ENCODE data around the gene MYZAP. TPM values are rescaled to one million over a fixed set of nuclear protein-coding genes. Genes with fewer than 3 reads are reported as not detected.

The MYZAP gene
- total and polyA plus RNA-seq, 4 donors, result 2.4 to 9.3 (median 2.9) TPM

DNA sequence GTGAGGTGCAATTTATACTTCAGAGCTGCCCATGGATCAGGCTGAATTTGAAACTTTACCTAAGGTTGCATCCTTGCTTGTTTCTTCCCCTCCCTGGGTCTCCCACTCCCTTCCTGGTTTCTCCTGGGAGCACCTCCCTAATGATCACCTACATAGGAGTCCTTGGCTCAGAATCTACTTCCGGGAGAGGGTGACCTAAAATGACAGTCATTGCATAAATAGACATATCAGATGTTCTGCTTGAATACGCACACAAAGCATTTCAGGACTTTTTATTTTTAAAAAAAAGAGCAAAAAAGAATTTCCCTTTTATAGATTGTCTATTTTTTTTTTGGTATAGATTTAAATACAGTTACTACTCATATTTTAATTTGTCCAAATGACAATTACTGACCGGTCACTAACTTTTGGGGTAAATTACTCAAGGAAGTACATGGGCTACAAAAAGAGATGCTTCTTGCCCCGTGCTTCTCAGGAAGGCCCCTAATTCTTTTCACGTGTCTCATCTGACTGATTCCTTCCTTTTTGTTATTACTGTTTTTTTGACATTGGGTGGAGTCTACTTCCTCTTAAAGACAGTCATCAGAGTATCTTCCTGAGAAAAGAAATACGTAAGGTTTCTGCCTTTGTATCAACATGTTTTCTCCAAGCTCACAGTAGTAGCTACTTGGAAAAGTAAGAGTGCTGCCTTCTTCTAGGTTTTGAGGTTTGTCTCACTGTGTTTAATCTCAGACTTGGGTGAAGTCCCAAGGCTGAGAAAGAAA is 4.9 kb upstream of the MYZAP start:
- Histone ChIP-seq H3K4me3 (ENCODE audit: low read depth, low read length) (no peak overlapping the region), H3K36me3 (ENCODE audit: control insufficient read depth, insufficient read depth, low read length) (no peaks in the 10 kb centered on the region), H3K9me3 (ENCODE audit: control insufficient read depth, insufficient read depth, low read length) (no peaks in the 10 kb centered on the region), H3K27ac (ENCODE audit: low read depth, low read length) (no peak overlapping the region), H3K27me3 (ENCODE audit: control insufficient read depth, insufficient read depth, low read length) (peaks cover 10% of the 10 kb centered on the region), H3K4me1 (ENCODE audit: control insufficient read depth, insufficient read depth, low read length) (peaks cover 9% of the 10 kb centered on the region)
- no peak for DNase-seq (ENCODE audit: low read depth in 4 of 6, low spot score in 6 of 6)
- WGBS (ENCODE audit: insufficient coverage), result no CpG with 5 or more reads among the region's 6 CpGs

DNA sequence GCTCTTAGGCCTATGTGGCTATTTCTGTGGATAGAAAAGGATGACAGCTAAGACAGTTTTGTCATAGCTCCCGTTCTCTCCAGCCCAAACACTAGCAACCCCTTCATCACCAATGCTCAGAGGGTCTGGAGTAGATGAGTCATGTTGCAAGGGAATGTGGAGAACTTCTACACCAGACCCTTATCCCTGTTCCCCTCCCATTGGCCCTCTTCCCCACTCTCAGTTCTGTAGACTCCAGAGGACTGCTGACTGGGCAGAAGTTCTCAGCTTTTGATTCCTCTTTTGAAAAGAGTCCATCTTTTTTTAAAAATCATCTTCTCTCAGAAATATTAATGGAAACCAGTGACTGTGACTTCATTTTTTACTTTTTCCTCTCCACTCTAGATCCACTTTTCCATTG is 2.4 kb upstream of the MYZAP start:
- H3K36me3 ChIP-seq (ENCODE audit: control insufficient read depth, insufficient read depth, low read length), result no peaks in the 10 kb centered on the region
- peak overlapping the region; percentile 33 for H3K27ac ChIP-seq (ENCODE audit: low read depth, low read length)
- no CpG with 5 or more reads among the region's 1 CpG for WGBS (ENCODE audit: insufficient coverage)
- peaks cover 14% of the 10 kb centered on the region for H3K4me1 ChIP-seq (ENCODE audit: control insufficient read depth, insufficient read depth, low read length)
- DNase-seq (ENCODE audit: low read depth in 4 of 6, low spot score in 6 of 6), result no peak
- H3K4me3 ChIP-seq (ENCODE audit: low read depth, low read length), result no peak overlapping the region
- H3K27me3 ChIP-seq (ENCODE audit: control insufficient read depth, insufficient read depth, low read length), result peaks cover 17% of the 10 kb centered on the region
- no peaks in the 10 kb centered on the region for H3K9me3 ChIP-seq (ENCODE audit: control insufficient read depth, insufficient read depth, low read length)

DNA sequence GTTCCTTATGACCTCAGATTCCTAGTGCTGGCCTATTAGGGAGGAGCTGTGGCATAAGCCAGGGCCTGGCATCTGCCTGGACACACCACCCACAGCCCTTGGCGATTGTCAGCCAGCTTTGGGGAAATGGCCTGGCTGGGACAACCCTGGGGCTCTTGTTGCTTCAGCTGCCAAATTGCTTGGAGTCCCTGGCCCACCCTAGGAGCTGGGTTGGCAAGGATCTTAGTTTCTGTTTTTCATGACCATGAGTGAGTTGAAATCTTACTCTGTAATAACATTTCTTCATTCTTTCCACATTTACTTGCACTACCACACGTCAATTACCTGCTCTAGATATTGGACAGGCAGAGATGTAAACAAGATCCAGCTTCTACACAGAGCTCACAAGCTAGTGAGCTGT is 1.9 kb upstream of the MYZAP start:
- H3K27ac ChIP-seq (ENCODE audit: low read depth, low read length), result peak overlapping the region; percentile 33
- no peak overlapping the region for H3K4me3 ChIP-seq (ENCODE audit: low read depth, low read length)
- no peaks in the 10 kb centered on the region for H3K9me3 ChIP-seq (ENCODE audit: control insufficient read depth, insufficient read depth, low read length)
- H3K27me3 ChIP-seq (ENCODE audit: control insufficient read depth, insufficient read depth, low read length), result peaks cover 17% of the 10 kb centered on the region
- DNase-seq (ENCODE audit: low read depth in 4 of 6, low spot score in 6 of 6), result peak in 1 of 6 donors; percentile 56
- H3K4me1 ChIP-seq (ENCODE audit: control insufficient read depth, insufficient read depth, low read length), result peaks cover 14% of the 10 kb centered on the region
- no CpG with 5 or more reads among the region's 2 CpGs for WGBS (ENCODE audit: insufficient coverage)
- H3K36me3 ChIP-seq (ENCODE audit: control insufficient read depth, insufficient read depth, low read length), result no peaks in the 10 kb centered on the region

DNA sequence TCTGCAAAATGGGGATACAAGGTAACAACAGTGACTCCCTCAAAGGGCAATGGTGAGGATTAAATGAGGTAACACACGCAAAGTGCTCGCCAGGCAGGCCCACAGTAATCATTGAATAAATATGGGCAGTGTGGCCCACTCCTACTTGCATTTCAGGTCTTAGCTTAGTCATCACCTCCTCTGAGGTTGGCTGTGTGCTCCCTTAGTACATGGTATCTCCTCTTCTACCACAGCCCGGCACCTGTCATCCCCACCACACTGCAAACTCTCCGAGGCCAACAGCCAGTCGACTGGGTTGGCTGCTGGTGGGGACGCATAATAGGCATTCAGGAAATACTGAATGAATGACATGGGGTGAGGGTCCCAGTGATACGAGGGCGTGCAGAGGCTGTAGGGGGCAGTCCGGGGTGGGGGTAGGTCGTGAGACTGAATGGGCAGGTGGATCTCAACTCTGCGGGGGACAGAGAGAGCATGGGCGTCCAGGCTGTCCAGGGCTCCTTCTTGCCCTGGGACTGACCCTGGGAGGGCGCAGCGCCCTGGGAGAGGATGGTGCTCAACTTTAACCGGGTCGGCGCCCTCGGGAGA is 375 bp upstream of the MYZAP start:
- no peak for DNase-seq (ENCODE audit: low read depth in 4 of 6, low spot score in 6 of 6)
- H3K4me1 ChIP-seq (ENCODE audit: control insufficient read depth, insufficient read depth, low read length), result peaks cover 14% of the 10 kb centered on the region
- H3K36me3 ChIP-seq (ENCODE audit: control insufficient read depth, insufficient read depth, low read length), result no peaks in the 10 kb centered on the region
- peak overlapping the region; percentile 9 for H3K4me3 ChIP-seq (ENCODE audit: low read depth, low read length)
- H3K27me3 ChIP-seq (ENCODE audit: control insufficient read depth, insufficient read depth, low read length), result peaks cover 17% of the 10 kb centered on the region
- 22% methylated on average over 17 of the region's 18 CpGs for WGBS (ENCODE audit: insufficient coverage)
- H3K9me3 ChIP-seq (ENCODE audit: control insufficient read depth, insufficient read depth, low read length), result no peaks in the 10 kb centered on the region
- no peak overlapping the region for H3K27ac ChIP-seq (ENCODE audit: low read depth, low read length)

DNA sequence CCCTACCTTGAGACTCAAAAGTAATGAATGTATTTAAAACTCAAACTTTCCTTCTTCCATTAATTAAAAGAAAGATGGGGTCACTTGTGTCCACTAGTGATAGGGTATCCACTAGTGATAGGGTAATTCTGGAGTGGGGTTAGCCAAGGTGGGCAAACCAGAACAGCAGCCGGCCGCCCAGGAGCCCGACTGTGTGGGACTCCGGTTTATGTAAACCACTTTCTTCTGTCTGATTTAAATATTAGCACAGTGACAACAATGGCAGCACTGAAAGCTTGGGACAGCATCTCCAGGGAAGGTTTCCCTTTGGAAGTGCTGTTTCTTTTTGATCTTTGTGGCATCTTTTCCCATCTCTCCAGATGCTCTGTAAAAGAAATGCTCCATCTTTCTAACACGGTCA is 722 bp downstream of the MYZAP start:
- Histone ChIP-seq H3K27ac (ENCODE audit: low read depth, low read length) (no peak overlapping the region), H3K36me3 (ENCODE audit: control insufficient read depth, insufficient read depth, low read length) (no peaks in the 10 kb centered on the region), H3K4me3 (ENCODE audit: low read depth, low read length) (peak overlapping the region; percentile 28), H3K9me3 (ENCODE audit: control insufficient read depth, insufficient read depth, low read length) (no peaks in the 10 kb centered on the region), H3K4me1 (ENCODE audit: control insufficient read depth, insufficient read depth, low read length) (peaks cover 14% of the 10 kb centered on the region), H3K27me3 (ENCODE audit: control insufficient read depth, insufficient read depth, low read length) (peaks cover 17% of the 10 kb centered on the region)
- WGBS (ENCODE audit: insufficient coverage), result 90% methylated on average over 2 of the region's 5 CpGs
- no peak for DNase-seq (ENCODE audit: low read depth in 4 of 6, low spot score in 6 of 6)

DNA sequence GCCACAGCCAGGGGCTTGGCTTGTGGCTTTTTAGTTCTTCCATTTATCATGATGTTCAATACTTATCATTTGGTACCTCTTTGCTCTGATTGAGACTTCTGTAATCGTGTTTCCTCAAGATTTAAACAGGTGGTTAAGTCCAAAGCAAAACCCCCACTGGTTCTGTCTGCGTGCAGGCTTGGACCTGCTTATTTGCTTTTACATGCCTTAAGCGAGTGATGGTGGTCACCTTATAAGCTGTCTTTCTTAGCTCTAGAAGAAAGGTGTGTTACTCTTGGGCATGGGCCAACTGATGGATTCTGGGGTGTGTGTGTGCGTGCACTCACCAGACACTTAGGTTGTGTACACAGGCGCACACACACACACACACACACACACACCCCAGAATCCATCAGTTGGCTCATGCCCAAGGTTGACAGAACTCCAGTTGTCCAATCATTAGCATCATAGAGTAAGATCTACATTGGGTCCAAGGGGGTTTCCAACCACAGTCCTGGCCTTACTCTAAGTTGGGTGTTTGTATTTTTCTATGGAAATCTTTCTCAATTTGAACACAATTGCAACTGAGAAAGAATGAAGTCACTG is 1.2 kb downstream of the MYZAP start:
- DNase-seq (ENCODE audit: low read depth in 4 of 6, low spot score in 6 of 6), result no peak
- Histone ChIP-seq H3K9me3 (ENCODE audit: control insufficient read depth, insufficient read depth, low read length) (no peaks in the 10 kb centered on the region), H3K36me3 (ENCODE audit: control insufficient read depth, insufficient read depth, low read length) (no peaks in the 10 kb centered on the region), H3K4me1 (ENCODE audit: control insufficient read depth, insufficient read depth, low read length) (peaks cover 14% of the 10 kb centered on the region), H3K27me3 (ENCODE audit: control insufficient read depth, insufficient read depth, low read length) (peaks cover 17% of the 10 kb centered on the region), H3K4me3 (ENCODE audit: low read depth, low read length) (no peak overlapping the region), H3K27ac (ENCODE audit: low read depth, low read length) (no peak overlapping the region)
- 100% methylated on average over 1 of the region's 5 CpGs for WGBS (ENCODE audit: insufficient coverage)

- DNase-seq (ENCODE audit: low read depth in 4 of 6, low spot score in 6 of 6), result no peak
- no peaks in the 10 kb centered on the region for H3K9me3 ChIP-seq (ENCODE audit: control insufficient read depth, insufficient read depth, low read length)
- H3K4me1 ChIP-seq (ENCODE audit: control insufficient read depth, insufficient read depth, low read length), result peaks cover 14% of the 10 kb centered on the region
- H3K27ac ChIP-seq (ENCODE audit: low read depth, low read length), result no peak overlapping the region
- peaks cover 17% of the 10 kb centered on the region for H3K27me3 ChIP-seq (ENCODE audit: control insufficient read depth, insufficient read depth, low read length)
- H3K4me3 ChIP-seq (ENCODE audit: low read depth, low read length), result no peak overlapping the region
- no peaks in the 10 kb centered on the region for H3K36me3 ChIP-seq (ENCODE audit: control insufficient read depth, insufficient read depth, low read length)
- 94% methylated on average over 2 of the region's 6 CpGs for WGBS (ENCODE audit: insufficient coverage)
Observed at GRCh38 chr15:57594479-57594878, 2.8 kb downstream of the MYZAP start.

- peaks cover 11% of the 10 kb centered on the region for H3K4me1 ChIP-seq (ENCODE audit: control insufficient read depth, insufficient read depth, low read length)
- WGBS (ENCODE audit: insufficient coverage), result 71% methylated on average over 6 of the region's 9 CpGs
- no peak overlapping the region for H3K27ac ChIP-seq (ENCODE audit: low read depth, low read length)
- H3K27me3 ChIP-seq (ENCODE audit: control insufficient read depth, insufficient read depth, low read length), result peaks cover 17% of the 10 kb centered on the region
- DNase-seq (ENCODE audit: low read depth in 4 of 6, low spot score in 6 of 6), result no peak
- no peaks in the 10 kb centered on the region for H3K36me3 ChIP-seq (ENCODE audit: control insufficient read depth, insufficient read depth, low read length)
- H3K4me3 ChIP-seq (ENCODE audit: low read depth, low read length), result no peak overlapping the region
- H3K9me3 ChIP-seq (ENCODE audit: control insufficient read depth, insufficient read depth, low read length), result no peaks in the 10 kb centered on the region
Observed at GRCh38 chr15:57595011-57595866, 3.5 kb downstream of the MYZAP start.

GRCh38 chr15:57596301-57596855 is 4.7 kb downstream of the MYZAP start:
- no peaks in the 10 kb centered on the region for H3K36me3 ChIP-seq (ENCODE audit: control insufficient read depth, insufficient read depth, low read length)
- H3K9me3 ChIP-seq (ENCODE audit: control insufficient read depth, insufficient read depth, low read length), result no peaks in the 10 kb centered on the region
- no peak for DNase-seq (ENCODE audit: low read depth in 4 of 6, low spot score in 6 of 6)
- peaks cover 10% of the 10 kb centered on the region for H3K27me3 ChIP-seq (ENCODE audit: control insufficient read depth, insufficient read depth, low read length)
- H3K4me1 ChIP-seq (ENCODE audit: control insufficient read depth, insufficient read depth, low read length), result peaks cover 8% of the 10 kb centered on the region
- H3K27ac ChIP-seq (ENCODE audit: low read depth, low read length), result no peak overlapping the region
- 90% methylated on average over 7 of the region's 8 CpGs for WGBS (ENCODE audit: insufficient coverage)
- no peak overlapping the region for H3K4me3 ChIP-seq (ENCODE audit: low read depth, low read length)

All from spinal cord (tissue), 10 donors.